Nephron (organoid): ENCODE data around the gene GXYLT1.

Experiments used
- H3K27ac Mint-ChIP-seq, 3 experiments: 2 replicates each; pipeline ENCODE4 v1.8.0; 2020; ENCODE audit warnings: mixed read lengths in 3 of 3, mild to moderate bottlenecking in 2 of 3, moderate library complexity in 1 of 3
- H3K27me3 Mint-ChIP-seq: 2 replicates; pipeline ENCODE4 v1.8.0; 2021; ENCODE audit warnings: low read depth, mild to moderate bottlenecking, moderate library complexity, mixed read lengths
- H3K36me3 Mint-ChIP-seq: 2 replicates; pipeline ENCODE4 v1.8.0; 2020; ENCODE audit warnings: low read depth, mixed read lengths
- H3K4me1 Mint-ChIP-seq: 2 replicates; pipeline ENCODE4 v1.8.0; 2020; ENCODE audit warnings: mixed read lengths
- H3K4me3 Mint-ChIP-seq, 3 experiments: 2 replicates each; pipeline ENCODE4 v1.8.0; 2020; ENCODE audit warnings: mild to moderate bottlenecking in 3 of 3, mixed read lengths in 3 of 3, moderate library complexity in 2 of 3
- H3K9me3 Mint-ChIP-seq: 2 replicates; pipeline ENCODE4 v1.8.0; 2020; ENCODE audit warnings: mixed read lengths
- TF ChIP-seq, protein P1 (sequence below), 3 experiments: fragments of 200-600 bp; sonication (generic); IDR thresholded peaks; one replicate each; pipeline ENCODE4 v1.5.0; 2021; ENCODE audit warnings: antibody characterized with exemption in 3 of 3; ENCODE audit not compliant: unreplicated experiment in 3 of 3

The GXYLT1 gene

DNA sequence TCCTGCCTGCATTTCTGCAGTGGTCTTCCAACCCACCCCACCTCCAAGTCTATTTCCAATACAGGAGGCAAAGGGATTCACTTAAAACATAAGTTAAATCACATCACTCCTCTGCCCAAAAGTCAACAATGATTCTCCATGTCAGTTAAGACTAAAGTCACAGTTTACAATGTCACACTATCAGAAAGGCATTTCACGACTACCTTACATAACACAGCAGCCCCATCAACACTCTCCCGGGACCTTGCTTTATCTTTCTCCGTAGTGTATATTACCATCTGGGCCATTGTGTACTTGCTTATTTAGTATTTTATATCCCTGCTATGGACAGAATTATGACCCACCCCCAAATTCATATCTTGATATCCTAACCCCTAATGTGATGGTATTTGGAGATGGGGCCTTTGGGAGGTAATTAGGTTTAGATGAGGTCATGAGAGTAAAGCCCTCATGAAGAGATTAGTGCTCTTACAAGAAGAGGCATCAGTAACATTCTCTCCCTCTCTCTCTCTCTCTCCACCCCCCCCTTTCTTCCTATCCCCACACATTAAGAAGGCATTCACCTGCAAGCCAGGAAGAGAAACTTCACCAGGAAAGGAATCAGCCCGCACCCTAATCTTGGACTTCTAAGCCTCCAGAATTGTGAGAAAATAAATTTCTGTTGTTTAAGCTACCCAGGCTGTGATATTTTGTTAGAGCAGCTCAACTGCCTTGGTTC, 112.7 kb downstream of the GXYLT1 start:
- Mint-ChIP-seq H3K36me3 (no peaks in the 10 kb centered on the region), H3K27me3 (no peaks in the 10 kb centered on the region), H3K27ac (no peak overlapping the region), H3K4me1 (no peaks in the 10 kb centered on the region), H3K4me3 (no peak overlapping the region), H3K9me3 (peaks cover 11% of the 10 kb centered on the region)
- TF ChIP-seq, protein P1, sequence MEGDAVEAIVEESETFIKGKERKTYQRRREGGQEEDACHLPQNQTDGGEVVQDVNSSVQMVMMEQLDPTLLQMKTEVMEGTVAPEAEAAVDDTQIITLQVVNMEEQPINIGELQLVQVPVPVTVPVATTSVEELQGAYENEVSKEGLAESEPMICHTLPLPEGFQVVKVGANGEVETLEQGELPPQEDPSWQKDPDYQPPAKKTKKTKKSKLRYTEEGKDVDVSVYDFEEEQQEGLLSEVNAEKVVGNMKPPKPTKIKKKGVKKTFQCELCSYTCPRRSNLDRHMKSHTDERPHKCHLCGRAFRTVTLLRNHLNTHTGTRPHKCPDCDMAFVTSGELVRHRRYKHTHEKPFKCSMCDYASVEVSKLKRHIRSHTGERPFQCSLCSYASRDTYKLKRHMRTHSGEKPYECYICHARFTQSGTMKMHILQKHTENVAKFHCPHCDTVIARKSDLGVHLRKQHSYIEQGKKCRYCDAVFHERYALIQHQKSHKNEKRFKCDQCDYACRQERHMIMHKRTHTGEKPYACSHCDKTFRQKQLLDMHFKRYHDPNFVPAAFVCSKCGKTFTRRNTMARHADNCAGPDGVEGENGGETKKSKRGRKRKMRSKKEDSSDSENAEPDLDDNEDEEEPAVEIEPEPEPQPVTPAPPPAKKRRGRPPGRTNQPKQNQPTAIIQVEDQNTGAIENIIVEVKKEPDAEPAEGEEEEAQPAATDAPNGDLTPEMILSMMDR (IDR thresholded peaks at IDR 0.05; ENCODE audit: unreplicated experiment in 3 of 3) = no peak
